GM12892 (cell line): ENCODE data around the gene GDPD5.

Experiments
- POLR2A ChIP-seq: IDR thresholded peaks from 2 replicates; pipeline ENCODE4 v1.6.1; 2011; ENCODE audit warnings: low read depth, low read length, control low read depth
- POLR2AphosphoS5 ChIP-seq: IDR thresholded peaks from 2 replicates; pipeline ENCODE4 v1.6.1; 2011; ENCODE audit warnings: low read depth, low read length, control low read depth

- no peak for TF ChIP-seq POLR2A
- TF ChIP-seq POLR2AphosphoS5: no peak
These were observed 96.2 kb downstream of the GDPD5 start for GRCh38 chr11:75429641-75429901.
